ENCODE data around the gene TUBA1A. TPM values are rescaled to one million over a fixed set of nuclear protein-coding genes. Genes with fewer than 3 reads are reported as not detected.
"Not testable (repeated sequence)": the region's sequence is repeated elsewhere in the genome, so short reads cannot be mapped to it uniquely, and the experiment has no call there.

The TUBA1A gene
- total RNA-seq, 4 donors from 2014 or later, result 77.1 to 201 (median 92.6) TPM

DNA sequence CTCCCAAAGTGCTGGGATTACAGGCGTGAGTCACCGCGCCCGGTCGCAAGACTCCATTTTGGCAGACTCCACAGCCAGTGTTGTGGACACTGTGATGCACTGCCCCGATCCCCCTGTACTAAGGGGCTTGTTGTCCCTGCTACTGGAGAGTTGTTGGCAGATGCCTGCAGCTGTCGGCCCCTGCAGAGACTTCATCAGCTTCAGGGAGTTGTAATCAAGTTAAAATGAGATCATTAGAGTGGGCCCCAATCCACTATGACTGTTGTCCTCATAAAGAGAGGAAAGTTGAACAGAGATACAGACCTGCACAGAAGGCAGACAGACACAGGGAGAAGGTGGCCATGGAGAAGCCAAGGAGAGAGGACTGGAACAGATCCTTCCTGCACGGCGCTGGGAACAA is 23.7 kb upstream of the TUBA1A start:
- no peaks in the 10 kb centered on the region for H3K36me3 ChIP-seq
- TF ChIP-seq CTCF (IDR thresholded peaks at IDR 0.05), result no peak
- no peak for TF ChIP-seq POLR2AphosphoS5 (IDR thresholded peaks at IDR 0.05)
- TF ChIP-seq POLR2A (IDR thresholded peaks at IDR 0.05), result no peak
- TF ChIP-seq EP300 (IDR thresholded peaks at IDR 0.05; ENCODE audit: low read depth), result no peak
- H3K4me3 ChIP-seq, result no peak overlapping the region
- intact Hi-C loops (cut with DNase I; ENCODE audit: low total_unique reads), result no loop called here
- in situ Hi-C loops (cut with MboI; ENCODE audit: low pct_ligation_motif_present in 1 of 4, low pct_unique_long_range_greater_than_20kb in 1 of 4, low sequenced_read_pairs in 3 of 4), result no loop called here
- peaks cover 6 to 23% (median 16%) of the 10 kb centered on the region in 4 donors for H3K4me1 ChIP-seq
- 90% methylated on average over 2 to 9 of the region's 9 CpGs for WGBS, 2 donors (ENCODE audit: low coverage in 1 of 2)
- DNase-seq, result no peak
- H3K27me3 ChIP-seq, result no peaks in the 10 kb centered on the region
- H3K27ac ChIP-seq, result no peak overlapping the region
- H3K9me3 ChIP-seq, result no peaks in the 10 kb centered on the region

DNA sequence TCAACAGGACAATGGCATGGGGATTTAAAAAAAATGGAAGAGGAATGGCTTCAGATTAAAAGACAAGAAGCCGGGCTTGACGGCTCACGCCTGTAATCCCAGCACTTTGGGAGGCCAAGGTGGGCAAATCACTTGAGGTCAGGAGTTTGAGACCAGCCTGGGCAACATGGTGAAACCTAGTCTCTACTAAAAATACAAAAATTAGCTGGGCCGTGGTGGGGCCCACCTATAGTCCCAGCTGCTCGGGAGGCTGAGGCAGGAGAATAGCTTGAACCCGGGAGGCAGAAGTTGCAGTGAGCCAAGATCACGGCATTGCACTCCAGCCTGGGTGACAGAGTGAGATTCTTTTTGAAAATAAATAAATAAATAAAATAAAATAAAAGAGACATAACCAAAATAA is 21.8 kb upstream of the TUBA1A start:
- DNase-seq; H3K9me3 ChIP-seq; H3K27me3 ChIP-seq; H3K27ac ChIP-seq; H3K36me3 ChIP-seq; in situ Hi-C loops (cut with MboI; ENCODE audit: low pct_ligation_motif_present in 1 of 4, low pct_unique_long_range_greater_than_20kb in 1 of 4, low sequenced_read_pairs in 3 of 4); intact Hi-C loops (cut with DNase I; ENCODE audit: low total_unique reads); H3K4me3 ChIP-seq: not testable (repeated sequence)
- H3K4me1 ChIP-seq, result peaks cover 6 to 23% (median 16%) of the 10 kb centered on the region in 4 donors
- WGBS, 2 donors (ENCODE audit: low coverage in 1 of 2), result 92 to 93% methylated on average over 6 to 7 of the region's 7 CpGs

DNA sequence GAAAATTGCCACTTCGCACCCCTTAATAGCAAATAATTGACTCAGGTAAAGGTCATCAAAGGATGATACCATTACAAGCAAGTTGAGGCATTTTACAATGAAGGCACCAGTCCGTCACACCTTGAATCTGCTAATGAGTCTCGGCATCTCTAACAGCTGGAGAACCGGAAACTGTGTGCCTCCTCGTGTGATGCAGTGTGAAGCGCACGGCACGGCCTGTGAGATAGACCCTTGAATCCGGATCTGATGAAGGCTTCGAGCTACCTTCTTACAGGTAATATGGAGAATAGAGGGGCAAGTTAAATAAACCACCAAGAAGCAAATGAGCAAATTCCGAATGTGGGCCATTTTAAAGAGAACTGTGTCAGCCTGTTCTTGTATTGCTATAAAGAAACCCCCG is 19.8 kb upstream of the TUBA1A start:
- no peak for DNase-seq
- H3K36me3 ChIP-seq, result no peaks in the 10 kb centered on the region
- peaks cover 0 to 4% (median under 1%) of the 10 kb centered on the region in 4 donors for H3K4me1 ChIP-seq
- H3K9me3 ChIP-seq, result no peaks in the 10 kb centered on the region
- 85 to 88% methylated on average over 6 to 12 of the region's 12 CpGs for WGBS, 2 donors (ENCODE audit: low coverage in 1 of 2)
- no peak overlapping the region for H3K4me3 ChIP-seq
- no peaks in the 10 kb centered on the region for H3K27me3 ChIP-seq
- in situ Hi-C loops (cut with MboI; ENCODE audit: low pct_ligation_motif_present in 1 of 4, low pct_unique_long_range_greater_than_20kb in 1 of 4, low sequenced_read_pairs in 3 of 4), result no loop called here
- intact Hi-C loops (cut with DNase I; ENCODE audit: low total_unique reads), result no loop called here
- H3K27ac ChIP-seq, result no peak overlapping the region
- TF ChIP-seq POLR2AphosphoS5 (IDR thresholded peaks at IDR 0.05), result no peak
- TF ChIP-seq CTCF (IDR thresholded peaks at IDR 0.05), result no peak
- TF ChIP-seq EP300 (IDR thresholded peaks at IDR 0.05; ENCODE audit: low read depth), result no peak
- TF ChIP-seq POLR2A (IDR thresholded peaks at IDR 0.05), result no peak

DNA sequence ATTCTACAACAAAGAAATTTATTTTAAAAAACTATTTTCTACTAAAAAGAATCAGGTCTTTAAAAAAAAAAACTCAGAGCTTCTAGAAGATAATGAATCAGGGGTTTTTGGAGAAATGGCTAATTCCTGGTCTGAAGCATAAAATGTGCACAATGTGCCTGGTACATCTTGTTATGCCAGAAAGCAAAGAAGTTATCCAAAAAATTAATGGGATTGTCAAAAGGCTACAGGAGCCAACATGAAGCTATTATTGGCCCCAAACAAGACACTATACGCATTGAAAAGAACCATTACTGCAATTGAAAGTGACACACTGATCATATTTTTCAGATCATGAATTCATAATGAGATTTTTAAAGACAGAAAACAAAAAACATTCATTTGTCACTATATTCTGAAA is 19.3 kb upstream of the TUBA1A start:
- TF ChIP-seq CTCF (IDR thresholded peaks at IDR 0.05) (no peak), EP300 (IDR thresholded peaks at IDR 0.05; ENCODE audit: low read depth) (no peak), POLR2A (IDR thresholded peaks at IDR 0.05) (no peak), POLR2AphosphoS5 (IDR thresholded peaks at IDR 0.05) (no peak)
- DNase-seq, result no peak
- 78 to 100% methylated on average over 1 of the region's 1 CpG for WGBS, 2 donors (ENCODE audit: low coverage in 1 of 2)
- Histone ChIP-seq H3K4me1 (no peaks in the 10 kb centered on the region), H3K4me3 (no peak overlapping the region), H3K27me3 (no peaks in the 10 kb centered on the region), H3K9me3 (no peaks in the 10 kb centered on the region), H3K27ac (no peak overlapping the region), H3K36me3 (no peaks in the 10 kb centered on the region)
- intact Hi-C loops (cut with DNase I; ENCODE audit: low total_unique reads), result no loop called here
- in situ Hi-C loops (cut with MboI; ENCODE audit: low pct_ligation_motif_present in 1 of 4, low pct_unique_long_range_greater_than_20kb in 1 of 4, low sequenced_read_pairs in 3 of 4), result no loop called here

DNA sequence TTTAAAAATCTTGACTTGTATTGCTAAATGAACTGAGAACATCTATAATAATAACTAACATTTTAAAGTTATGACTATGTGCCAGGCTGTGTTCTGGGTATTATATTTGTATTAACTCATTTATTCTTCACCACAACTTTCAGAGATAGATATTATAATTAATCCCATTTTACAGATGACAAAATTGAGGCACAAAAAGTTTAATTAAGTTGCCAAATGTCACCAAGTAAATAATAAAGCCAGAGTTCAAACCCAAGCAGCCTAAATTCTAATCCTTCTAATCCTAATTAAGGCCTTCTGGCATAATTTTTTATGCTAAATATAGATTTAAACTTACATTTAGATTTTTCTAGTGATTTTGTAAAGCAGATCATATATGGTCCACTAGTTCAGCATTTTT is 17.5 kb upstream of the TUBA1A start:
- in situ Hi-C loops (cut with MboI; ENCODE audit: low pct_ligation_motif_present in 1 of 4, low pct_unique_long_range_greater_than_20kb in 1 of 4, low sequenced_read_pairs in 3 of 4), result no loop called here

More for the DNA sequence above, 17.5 kb upstream of the TUBA1A start:
- TF ChIP-seq POLR2A (IDR thresholded peaks at IDR 0.05) (no peak), CTCF (IDR thresholded peaks at IDR 0.05) (no peak), POLR2AphosphoS5 (IDR thresholded peaks at IDR 0.05) (no peak), EP300 (IDR thresholded peaks at IDR 0.05; ENCODE audit: low read depth) (no peak)
- Histone ChIP-seq H3K27me3 (no peaks in the 10 kb centered on the region), H3K27ac (no peak overlapping the region), H3K9me3 (no peaks in the 10 kb centered on the region), H3K4me1 (peaks cover 7 to 11% (median 10%) of the 10 kb centered on the region in 4 donors), H3K4me3 (no peak overlapping the region), H3K36me3 (no peaks in the 10 kb centered on the region)
- no peak for DNase-seq
- intact Hi-C loops (cut with DNase I; ENCODE audit: low total_unique reads), result no loop called here
